Left renal cortex interstitium (tissue), 4 donors: ENCODE data around the gene C2CD2. TPM values are rescaled to one million over a fixed set of nuclear protein-coding genes. Genes with fewer than 3 reads are reported as not detected.

Source experiments
- DNase-seq, 4 donors: peaks; one replicate each; pipeline ENCODE4 v3.0.0-alpha.2; 2013; ENCODE audit warnings: low read depth in 4 of 4, low spot score in 2 of 4, missing footprints in 1 of 4
- polyA plus RNA-seq, 4 donors: library from polyadenylated mRNA; unstranded; fragments of 120-200 nt; gene quantifications; one replicate each; pipeline ENCODE4 v1.2.1, GENCODE V29; 2013; ENCODE audit not compliant: insufficient read length in 4 of 4

C2CD2 gene
- polyA plus RNA-seq, 4 donors: 12.5 to 20.0 (median 16.1) TPM

GRCh38 chr21:41975391-41976272 lies 21.8 kb upstream of the C2CD2 start:
- no peak for DNase-seq

- no peak for DNase-seq
These were observed 20.9 kb upstream of the C2CD2 start for GRCh38 chr21:41974752-41975053.

GRCh38 chr21:41973861-41974751 lies 20.3 kb upstream of the C2CD2 start:
- DNase-seq: no peak

- no peak for DNase-seq
These were observed 19.6 kb upstream of the C2CD2 start for GRCh38 chr21:41973427-41973831.

- no peak for DNase-seq
These were observed 18.8 kb upstream of the C2CD2 start for GRCh38 chr21:41972511-41973205.

- no peak for DNase-seq
These were observed 18.1 kb upstream of the C2CD2 start for GRCh38 chr21:41971891-41972290.

GRCh38 chr21:41970751-41971653 lies 17.2 kb upstream of the C2CD2 start:
- no peak for DNase-seq

- DNase-seq: no peak
These were observed 16.2 kb upstream of the C2CD2 start for GRCh38 chr21:41970106-41970391.

- DNase-seq: no peak
These were observed 13.9 kb upstream of the C2CD2 start for GRCh38 chr21:41967708-41968107.

GRCh38 chr21:41966872-41967621 lies 13.2 kb upstream of the C2CD2 start:
- no peak for DNase-seq

- DNase-seq: no peak
These were observed 12.4 kb upstream of the C2CD2 start for GRCh38 chr21:41966041-41966833.

GRCh38 chr21:41965461-41966013 lies 11.7 kb upstream of the C2CD2 start:
- no peak for DNase-seq

- no peak for DNase-seq
These were observed 11.2 kb upstream of the C2CD2 start for GRCh38 chr21:41965045-41965444.

- DNase-seq: no peak
These were observed 10.4 kb upstream of the C2CD2 start for GRCh38 chr21:41964171-41964570.

GRCh38 chr21:41962425-41962966 lies 8.7 kb upstream of the C2CD2 start:
- DNase-seq: no peak

GRCh38 chr21:41961753-41962152 lies 7.9 kb upstream of the C2CD2 start:
- DNase-seq: no peak

- no peak for DNase-seq
These were observed 7.5 kb upstream of the C2CD2 start for GRCh38 chr21:41961282-41961701.

- DNase-seq: no peak
These were observed 6.6 kb upstream of the C2CD2 start for GRCh38 chr21:41960386-41960785.
